Left hindlimb (tissue), 1 donor: Measurements from ENCODE around the gene ENPP6.
A peak's percentile ranks its signal among the peaks of the same experiment; 100 is the strongest.

Experiments used
- DNase-seq: peaks from one replicate; pipeline ENCODE4 v3.0.0-alpha.2; 2018

Gene ENPP6

GRCh38 chr4:184217634-184218033, at the start of gene ENPP6:
Gene ENPP6, minus strand, starts transcription at chr4:184217873. Its CDS starts 54 bp downstream, at chr4:184217819.
- no peak for DNase-seq

- DNase-seq = no peak
These were observed 49.5 kb upstream of the ENPP6 start for GRCh38 chr4:184267206-184267608.

GRCh38 chr4:184265546-184266351, 48.1 kb upstream of the ENPP6 start:
- DNase-seq = no peak

GRCh38 chr4:184263910-184264732, 46.4 kb upstream of the ENPP6 start:
- DNase-seq = peak; percentile 91

- no peak for DNase-seq
These were observed 45.8 kb upstream of the ENPP6 start for GRCh38 chr4:184263461-184263860.

GRCh38 chr4:184262901-184263300, 45.2 kb upstream of the ENPP6 start:
- DNase-seq = no peak

- no peak for DNase-seq
These were observed 43.6 kb upstream of the ENPP6 start for GRCh38 chr4:184261246-184261645.

- no peak for DNase-seq
These were observed 42.2 kb upstream of the ENPP6 start for GRCh38 chr4:184259866-184260265.

- no peak for DNase-seq
These were observed 41.4 kb upstream of the ENPP6 start for GRCh38 chr4:184259081-184259480.

- DNase-seq = peak; percentile 68
These were observed 38.4 kb upstream of the ENPP6 start for GRCh38 chr4:184255871-184256642.

- DNase-seq = no peak
These were observed 37.7 kb upstream of the ENPP6 start for GRCh38 chr4:184255361-184255760.

GRCh38 chr4:184253072-184253420, 35.4 kb upstream of the ENPP6 start:
- DNase-seq = no peak

- DNase-seq = no peak
These were observed 34.7 kb upstream of the ENPP6 start for GRCh38 chr4:184252136-184253071.

GRCh38 chr4:184251670-184251980, 34.0 kb upstream of the ENPP6 start:
- DNase-seq = no peak

GRCh38 chr4:184250795-184251669, 33.4 kb upstream of the ENPP6 start:
- no peak for DNase-seq

- no peak for DNase-seq
These were observed 30.5 kb upstream of the ENPP6 start for GRCh38 chr4:184248216-184248615.

- no peak for DNase-seq
These were observed 29.7 kb upstream of the ENPP6 start for GRCh38 chr4:184247421-184247820.

GRCh38 chr4:184246426-184246825, 28.8 kb upstream of the ENPP6 start:
- no peak for DNase-seq

GRCh38 chr4:184238072-184238745, 20.5 kb upstream of the ENPP6 start:
- no peak for DNase-seq

GRCh38 chr4:184237612-184238011, 19.9 kb upstream of the ENPP6 start:
- no peak for DNase-seq

- no peak for DNase-seq
These were observed 17.9 kb upstream of the ENPP6 start for GRCh38 chr4:184235526-184235925.
